ENCODE data around the gene LITAFD. TPM values are rescaled to one million over a fixed set of nuclear protein-coding genes. Genes with fewer than 3 reads are reported as not detected.

The LITAFD gene
- total RNA-seq, 4 donors from 2014 or later: not detected

GRCh38 chr16:8899709-8900317 lies 17.7 kb downstream of the LITAFD start:
- intact Hi-C loops (cut with DNase I): loop anchor here (10.0 kb wide), 1 partner anchor 105 kb away; no protein-coding TSS in a partner anchor

GRCh38 chr16:8900343-8900742 lies 18.2 kb downstream of the LITAFD start:
- Histone ChIP-seq H3K27me3 (no peaks in the 10 kb centered on the region), H3K4me3 (no peak overlapping the region), H3K36me3 (peaks cover 90 to 100% (median 99%) of the 10 kb centered on the region in 4 donors), H3K4me1 (no peaks in the 10 kb centered on the region), H3K9me3 (no peaks in the 10 kb centered on the region), H3K27ac (replicated peaks in 1 of 4) (no peak overlapping the region)
- 77% methylated on average over 5 of the region's 5 CpGs for WGBS
- intact Hi-C loops (cut with DNase I): loop anchor here (10.0 kb wide), 1 partner anchor 104 kb away; no protein-coding TSS in a partner anchor
- no peak for TF ChIP-seq CTCF (IDR thresholded peaks at IDR 0.05)
- no peak for DNase-seq (ENCODE audit: extremely low spot score)

More at GRCh38 chr16:8899709-8900317, 17.7 kb downstream of the LITAFD start:
- no peak for TF ChIP-seq POLR2AphosphoS5 (IDR thresholded peaks at IDR 0.05)
- TF ChIP-seq POLR2A (IDR thresholded peaks at IDR 0.05; ENCODE audit: low read depth): no peak
- no peak for TF ChIP-seq CTCF (IDR thresholded peaks at IDR 0.05)
- TF ChIP-seq EP300 (IDR thresholded peaks at IDR 0.05): no peak
- H3K27me3 ChIP-seq: no peaks in the 10 kb centered on the region
- peaks cover 90 to 100% (median 99%) of the 10 kb centered on the region in 4 donors for H3K36me3 ChIP-seq
- DNase-seq (ENCODE audit: extremely low spot score): no peak
- no peak overlapping the region for H3K27ac ChIP-seq (replicated peaks in 1 of 4)
- no peaks in the 10 kb centered on the region for H3K4me1 ChIP-seq
- H3K9me3 ChIP-seq: no peaks in the 10 kb centered on the region
- no peak overlapping the region for H3K4me3 ChIP-seq
- WGBS: 80% methylated on average over 5 of the region's 9 CpGs

- TF ChIP-seq POLR2A (IDR thresholded peaks at IDR 0.05; ENCODE audit: low read depth) (no peak), EP300 (IDR thresholded peaks at IDR 0.05) (no peak), POLR2AphosphoS5 (IDR thresholded peaks at IDR 0.05) (no peak), CTCF (IDR thresholded peaks at IDR 0.05) (no peak)
- Histone ChIP-seq H3K27me3 (no peaks in the 10 kb centered on the region), H3K4me1 (no peaks in the 10 kb centered on the region), H3K4me3 (no peak overlapping the region), H3K36me3 (peaks cover 89 to 100% (median 99%) of the 10 kb centered on the region in 4 donors), H3K9me3 (no peaks in the 10 kb centered on the region), H3K27ac (replicated peaks in 1 of 4) (no peak overlapping the region)
- 80% methylated on average over 13 of the region's 13 CpGs for whole genome bisulfite sequencing
- DNase-seq (ENCODE audit: extremely low spot score): no peak
- intact Hi-C loops (cut with DNase I): loop anchor here (10.0 kb wide), 1 partner anchor 103 kb away; no protein-coding TSS in a partner anchor
Measured at GRCh38 chr16:8901320-8901861, 19.2 kb downstream of the LITAFD start.

- H3K27ac ChIP-seq (replicated peaks in 1 of 4): no peak overlapping the region
- no peaks in the 10 kb centered on the region for H3K9me3 ChIP-seq
- H3K4me1 ChIP-seq: no peaks in the 10 kb centered on the region
- WGBS: 89% methylated on average over 9 of the region's 9 CpGs
- intact Hi-C loops (cut with DNase I): loop anchor here (10.0 kb wide), 1 partner anchor 102 kb away; no protein-coding TSS in a partner anchor
- H3K4me3 ChIP-seq: no peak overlapping the region
- no peak for DNase-seq (ENCODE audit: extremely low spot score)
- peaks cover 80 to 100% (median 97%) of the 10 kb centered on the region in 4 donors for H3K36me3 ChIP-seq
- H3K27me3 ChIP-seq: no peaks in the 10 kb centered on the region
- no peak for TF ChIP-seq CTCF (IDR thresholded peaks at IDR 0.05)
- TF ChIP-seq EP300 (IDR thresholded peaks at IDR 0.05): no peak
- no peak for TF ChIP-seq POLR2AphosphoS5 (IDR thresholded peaks at IDR 0.05)
- no peak for TF ChIP-seq POLR2A (IDR thresholded peaks at IDR 0.05; ENCODE audit: low read depth)
Measured at GRCh38 chr16:8903004-8903403, 20.9 kb downstream of the LITAFD start.

Measured in esophagus muscularis mucosa (tissue), 4 donors.